ENCODE results near the gene PPP1R3C. TPM values are rescaled to one million over a fixed set of nuclear protein-coding genes. Genes with fewer than 3 reads are reported as not detected.

The PPP1R3C gene
- total and polyA plus RNA-seq, 3 donors from 2014 or later, result 4.7 to 9.7 (median 5.8) TPM

GRCh38 chr10:91587710-91588638, 44.9 kb downstream of the PPP1R3C start:
- no peak overlapping the region for H3K4me3 ChIP-seq
- H3K36me3 ChIP-seq (ENCODE audit: low read depth, missing control alignments), result no peaks in the 10 kb centered on the region
- intact Hi-C loops (cut with DNase I; ENCODE audit: low total_unique reads), result no loop called here
- H3K27ac ChIP-seq, result no peak overlapping the region
- TF ChIP-seq, protein P1, sequence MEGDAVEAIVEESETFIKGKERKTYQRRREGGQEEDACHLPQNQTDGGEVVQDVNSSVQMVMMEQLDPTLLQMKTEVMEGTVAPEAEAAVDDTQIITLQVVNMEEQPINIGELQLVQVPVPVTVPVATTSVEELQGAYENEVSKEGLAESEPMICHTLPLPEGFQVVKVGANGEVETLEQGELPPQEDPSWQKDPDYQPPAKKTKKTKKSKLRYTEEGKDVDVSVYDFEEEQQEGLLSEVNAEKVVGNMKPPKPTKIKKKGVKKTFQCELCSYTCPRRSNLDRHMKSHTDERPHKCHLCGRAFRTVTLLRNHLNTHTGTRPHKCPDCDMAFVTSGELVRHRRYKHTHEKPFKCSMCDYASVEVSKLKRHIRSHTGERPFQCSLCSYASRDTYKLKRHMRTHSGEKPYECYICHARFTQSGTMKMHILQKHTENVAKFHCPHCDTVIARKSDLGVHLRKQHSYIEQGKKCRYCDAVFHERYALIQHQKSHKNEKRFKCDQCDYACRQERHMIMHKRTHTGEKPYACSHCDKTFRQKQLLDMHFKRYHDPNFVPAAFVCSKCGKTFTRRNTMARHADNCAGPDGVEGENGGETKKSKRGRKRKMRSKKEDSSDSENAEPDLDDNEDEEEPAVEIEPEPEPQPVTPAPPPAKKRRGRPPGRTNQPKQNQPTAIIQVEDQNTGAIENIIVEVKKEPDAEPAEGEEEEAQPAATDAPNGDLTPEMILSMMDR (IDR thresholded peaks at IDR 0.05), result no peak
- TF ChIP-seq POLR2A (IDR thresholded peaks at IDR 0.05), result no peak
- no peaks in the 10 kb centered on the region for H3K9me3 ChIP-seq
- H3K4me1 ChIP-seq, result peaks cover 24% of the 10 kb centered on the region
- WGBS, 2 donors, result 46 to 52% methylated on average over 9 of the region's 9 CpGs
- H3K27me3 ChIP-seq, result no peaks in the 10 kb centered on the region
- no peak for DNase-seq

DNA sequence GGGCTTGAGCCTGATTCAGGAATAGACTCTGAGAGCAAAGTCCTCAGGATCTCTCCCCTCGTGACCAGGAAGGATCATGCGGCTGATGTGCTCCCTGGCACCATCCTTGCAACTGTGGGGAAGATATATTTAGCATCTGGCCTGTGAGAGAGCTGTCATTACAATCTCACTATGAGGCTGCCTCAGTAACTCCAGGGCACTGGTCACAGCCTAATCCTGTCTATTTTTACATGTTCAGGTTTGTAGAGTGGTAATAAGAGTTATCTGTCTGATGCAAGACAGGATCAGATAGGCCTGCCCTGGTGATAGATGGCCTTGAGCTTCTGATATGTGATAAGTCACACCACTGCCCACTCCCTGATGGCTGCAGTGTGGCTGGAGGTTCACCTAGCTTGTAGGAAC, 50.7 kb downstream of the PPP1R3C start:
- 91 to 100% methylated on average over 2 of the region's 2 CpGs for WGBS, 2 donors
- H3K4me3 ChIP-seq, result no peak overlapping the region
- TF ChIP-seq, protein P1 (IDR thresholded peaks at IDR 0.05), result no peak
- TF ChIP-seq POLR2A (IDR thresholded peaks at IDR 0.05), result no peak
- no peak for DNase-seq
- H3K9me3 ChIP-seq, result no peaks in the 10 kb centered on the region
- H3K27ac ChIP-seq, result no peak overlapping the region
- intact Hi-C loops (cut with DNase I; ENCODE audit: low total_unique reads), result no loop called here
- H3K4me1 ChIP-seq, result no peaks in the 10 kb centered on the region
- no peaks in the 10 kb centered on the region for H3K27me3 ChIP-seq
- H3K36me3 ChIP-seq (ENCODE audit: low read depth, missing control alignments), result no peaks in the 10 kb centered on the region

- TF ChIP-seq, protein P1 (IDR thresholded peaks at IDR 0.05), result no peak
- TF ChIP-seq POLR2A (IDR thresholded peaks at IDR 0.05), result no peak
- no peaks in the 10 kb centered on the region for H3K4me1 ChIP-seq
- intact Hi-C loops (cut with DNase I; ENCODE audit: low total_unique reads), result no loop called here
Measured at GRCh38 chr10:91579329-91579985, 53.4 kb downstream of the PPP1R3C start.

More at GRCh38 chr10:91579329-91579985, 53.4 kb downstream of the PPP1R3C start:
- WGBS, 2 donors, result 87 to 89% methylated on average over 2 of the region's 2 CpGs
- Histone ChIP-seq H3K27ac (no peak overlapping the region), H3K9me3 (no peaks in the 10 kb centered on the region), H3K4me3 (no peak overlapping the region), H3K36me3 (ENCODE audit: low read depth, missing control alignments) (no peaks in the 10 kb centered on the region), H3K27me3 (no peaks in the 10 kb centered on the region)
- no peak for DNase-seq

Other genes starting within 250 kb of the PPP1R3C start
- gene HECTD2, start 222.7 kb downstream of the PPP1R3C start, total RNA-seq, result 10 to 100 TPM; 20.3 to 22.3 TPM
- gene HECTD2, start 222.7 kb downstream of the PPP1R3C start, polyA plus RNA-seq (ENCODE audit: insufficient read depth, low read depth, low replicate concordance), result 9.0 TPM
- 10 to 100 TPM; 31.3 to 36.1 TPM for gene TNKS2, start 165.4 kb upstream of the PPP1R3C start, total RNA-seq
- gene TNKS2, start 165.4 kb upstream of the PPP1R3C start, polyA plus RNA-seq (ENCODE audit: insufficient read depth, low read depth, low replicate concordance), result 23.4 TPM

Measured in testis (tissue), 3 donors.